Body of pancreas (tissue), 4 donors: ENCODE measurements around the gene MAML3. TPM values are rescaled to one million over a fixed set of nuclear protein-coding genes. Genes with fewer than 3 reads are reported as not detected.

Source experiments
- ATAC-seq: fragments of 150-250 bp; one replicate; pipeline ENCODE4 v1.9.1; 2016
- DNase-seq, 4 donors: peaks; one replicate each; pipeline ENCODE4 v3.0.0-alpha.2; 2019
- H3K27ac ChIP-seq, 4 donors: fragments of 200-600 bp; sonication (generic); 1 replicate in 3 of 4; 2 replicates in 1 of 4; pipeline versions ENCODE4 v1.5.1 to v1.6.1; 2016 to 2019; ENCODE audit warnings: mild to moderate bottlenecking in 1 of 4, mixed read lengths in 1 of 4, moderate library complexity in 1 of 4
- H3K27me3 ChIP-seq, 2 donors: fragments of 200-600 bp; sonication (generic); one replicate each; pipeline ENCODE4 v1.6.0; 2016; ENCODE audit warnings: mild to moderate bottlenecking in 1 of 2
- H3K36me3 ChIP-seq, 2 donors: fragments of 200-600 bp; sonication (generic); replicated peaks in 1 of 2; 2 replicates each; pipeline ENCODE4 v1.5.1; 2016; ENCODE audit warnings: low read depth in 2 of 2; ENCODE audit not compliant: insufficient read depth in 1 of 2
- H3K4me1 ChIP-seq: fragments of 200-600 bp; sonication (generic); one replicate; pipeline ENCODE4 v1.6.0; 2016
- H3K4me3 ChIP-seq, 2 donors: fragments of 200-600 bp; sonication (generic); 1 replicate in 1 of 2; 2 replicates in 1 of 2; pipeline ENCODE4 v1.5.1; 2016 to 2019
- H3K9me3 ChIP-seq, 3 donors: fragments of 200-600 bp; sonication (generic); 1 replicate in 2 of 3; 2 replicates in 1 of 3; pipeline ENCODE4 v1.5.1; 2016
- POLR2A ChIP-seq, 3 donors: fragments of 450-650 bp; IDR thresholded peaks; one replicate each; pipeline ENCODE4 v1.6.1; 2016; ENCODE audit warnings: antibody characterized with exemption in 3 of 3, mild to moderate bottlenecking in 2 of 3
- WGBS, 2 donors: methylation state at CpG; one replicate each; pipeline ENCODE4 v1.1.5; 2017; 5-methylcytosine and 5-hydroxymethylcytosine counted together
- intact Hi-C: fragments of 100-400 bp; cut with DNase I; formaldehyde crosslinking; loops from one replicate; pipeline ENCODE4 v1.15.1; 2023
- total RNA-seq, 2 donors: library from RNA; depleted of rRNA; stranded (reverse); fragments of >200 nt; gene quantifications; one replicate each; pipeline ENCODE4 v1.1.0, GENCODE V29; 2016
- TF ChIP-seq, protein P1 (sequence below), 7 experiments: fragments of 450-650 bp in 4 of 7; fragments of 200-600 bp in 3 of 7; sonication (generic) in 3 of 7; IDR thresholded peaks; one replicate each; pipeline ENCODE4 v1.5.1; 2016 to 2019; ENCODE audit warnings: antibody characterized with exemption in 7 of 7

MAML3 gene
- total RNA-seq, 2 donors from 2014 or later: 11.2 to 11.4 TPM

DNA sequence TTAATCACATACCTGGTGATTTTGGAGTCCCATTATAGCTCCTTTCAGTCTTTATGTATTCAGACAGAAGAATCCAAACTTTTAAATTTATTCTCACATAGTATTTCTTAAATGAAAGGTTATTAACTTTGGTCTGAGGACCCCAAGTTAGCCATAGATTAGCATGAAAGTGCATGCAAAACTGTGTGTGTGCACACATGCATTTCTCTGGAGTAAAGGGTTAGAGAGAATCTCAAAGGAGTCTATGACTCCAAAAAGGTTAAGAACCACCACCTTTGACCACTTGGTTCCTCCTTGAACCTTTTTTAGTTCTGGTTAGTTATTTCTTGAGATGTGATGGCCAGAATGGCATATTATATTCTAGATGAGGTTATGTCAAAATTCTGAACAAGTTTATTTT lies 386.4 kb downstream of the MAML3 start:
- no peaks in the 10 kb centered on the region for H3K4me1 ChIP-seq
- TF ChIP-seq POLR2A (IDR thresholded peaks at IDR 0.05): no peak
- TF ChIP-seq, protein P1, sequence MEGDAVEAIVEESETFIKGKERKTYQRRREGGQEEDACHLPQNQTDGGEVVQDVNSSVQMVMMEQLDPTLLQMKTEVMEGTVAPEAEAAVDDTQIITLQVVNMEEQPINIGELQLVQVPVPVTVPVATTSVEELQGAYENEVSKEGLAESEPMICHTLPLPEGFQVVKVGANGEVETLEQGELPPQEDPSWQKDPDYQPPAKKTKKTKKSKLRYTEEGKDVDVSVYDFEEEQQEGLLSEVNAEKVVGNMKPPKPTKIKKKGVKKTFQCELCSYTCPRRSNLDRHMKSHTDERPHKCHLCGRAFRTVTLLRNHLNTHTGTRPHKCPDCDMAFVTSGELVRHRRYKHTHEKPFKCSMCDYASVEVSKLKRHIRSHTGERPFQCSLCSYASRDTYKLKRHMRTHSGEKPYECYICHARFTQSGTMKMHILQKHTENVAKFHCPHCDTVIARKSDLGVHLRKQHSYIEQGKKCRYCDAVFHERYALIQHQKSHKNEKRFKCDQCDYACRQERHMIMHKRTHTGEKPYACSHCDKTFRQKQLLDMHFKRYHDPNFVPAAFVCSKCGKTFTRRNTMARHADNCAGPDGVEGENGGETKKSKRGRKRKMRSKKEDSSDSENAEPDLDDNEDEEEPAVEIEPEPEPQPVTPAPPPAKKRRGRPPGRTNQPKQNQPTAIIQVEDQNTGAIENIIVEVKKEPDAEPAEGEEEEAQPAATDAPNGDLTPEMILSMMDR (IDR thresholded peaks at IDR 0.05): no peak
- H3K27me3 ChIP-seq: no peaks in the 10 kb centered on the region
- H3K4me3 ChIP-seq: no peak overlapping the region
- intact Hi-C loops: no loop called here
- ATAC-seq: no peak
- no peaks in the 10 kb centered on the region for H3K36me3 ChIP-seq
- H3K9me3 ChIP-seq: no peaks in the 10 kb centered on the region
- H3K27ac ChIP-seq: no peak overlapping the region
- DNase-seq: no peak

DNA sequence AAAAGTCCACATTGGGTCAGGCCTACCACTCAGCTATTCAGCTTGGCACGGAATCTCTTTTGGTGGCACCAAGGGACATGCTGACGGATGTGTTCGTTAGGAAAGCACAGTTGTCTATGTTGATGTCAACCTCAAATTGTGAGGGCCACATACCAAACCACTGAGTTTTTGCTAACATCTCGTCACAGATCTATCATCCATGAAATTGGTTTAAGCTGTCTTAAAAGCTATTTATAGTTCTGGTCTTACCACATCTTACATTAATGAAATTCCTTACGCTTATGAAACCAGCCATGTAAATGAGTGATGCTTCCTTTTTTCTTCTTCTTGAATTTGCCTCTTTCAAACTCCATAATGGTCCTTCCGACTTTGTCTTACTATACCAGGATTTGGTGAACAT lies 386.8 kb downstream of the MAML3 start:
- Histone ChIP-seq H3K4me3 (no peak overlapping the region), H3K9me3 (no peaks in the 10 kb centered on the region), H3K4me1 (no peaks in the 10 kb centered on the region), H3K27me3 (no peaks in the 10 kb centered on the region), H3K27ac (no peak overlapping the region), H3K36me3 (no peaks in the 10 kb centered on the region)
- no peak for DNase-seq
- 85 to 96% methylated on average over 6 of the region's 6 CpGs for WGBS, 2 donors
- intact Hi-C loops: no loop called here
- ATAC-seq: no peak
- TF ChIP-seq POLR2A (IDR thresholded peaks at IDR 0.05): no peak
- TF ChIP-seq, protein P1 (IDR thresholded peaks at IDR 0.05): no peak

DNA sequence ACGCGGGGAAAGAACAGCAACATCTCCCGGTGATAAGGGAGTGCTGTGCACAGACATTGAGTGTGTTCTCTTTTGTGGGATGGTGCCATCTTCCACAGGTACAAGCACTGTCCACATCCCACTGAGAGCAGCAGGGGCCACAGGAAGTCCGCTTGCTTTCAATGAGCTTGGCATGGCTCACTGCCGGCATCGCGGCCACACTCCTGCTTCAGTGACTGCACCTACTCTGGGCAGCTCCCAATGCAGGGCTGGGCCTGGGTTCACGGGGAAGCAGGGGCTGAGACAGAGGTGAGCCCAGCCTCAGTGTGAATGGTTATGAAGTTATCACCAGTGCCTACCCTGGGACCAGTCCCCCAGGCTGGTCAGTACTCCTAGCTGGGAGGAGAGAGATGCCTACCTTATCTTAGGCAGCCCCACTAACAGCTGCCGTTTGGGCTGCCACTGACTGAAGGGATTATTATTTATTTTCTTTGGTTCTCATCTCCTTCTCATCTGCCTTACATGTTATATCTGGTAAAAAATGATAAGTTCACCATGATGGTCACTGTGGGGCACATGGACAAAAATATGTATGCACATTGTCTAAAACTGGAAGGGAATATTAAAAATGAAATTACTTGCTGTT lies 389.2 kb downstream of the MAML3 start:
- ATAC-seq (no peak), DNase-seq (no peak)
- no peaks in the 10 kb centered on the region for H3K4me1 ChIP-seq
- H3K27me3 ChIP-seq: no peaks in the 10 kb centered on the region
- peak overlapping the region in 1 of 4 donors; percentile 9 for H3K27ac ChIP-seq
- WGBS, 2 donors: 73 to 76% methylated on average over 9 of the region's 9 CpGs
- TF ChIP-seq POLR2A (IDR thresholded peaks at IDR 0.05): no peak
- TF ChIP-seq, protein P1 (IDR thresholded peaks at IDR 0.05): no peak
- no peak overlapping the region for H3K4me3 ChIP-seq
- H3K36me3 ChIP-seq: no peaks in the 10 kb centered on the region
- intact Hi-C loops: no loop called here
- H3K9me3 ChIP-seq: no peaks in the 10 kb centered on the region

DNA sequence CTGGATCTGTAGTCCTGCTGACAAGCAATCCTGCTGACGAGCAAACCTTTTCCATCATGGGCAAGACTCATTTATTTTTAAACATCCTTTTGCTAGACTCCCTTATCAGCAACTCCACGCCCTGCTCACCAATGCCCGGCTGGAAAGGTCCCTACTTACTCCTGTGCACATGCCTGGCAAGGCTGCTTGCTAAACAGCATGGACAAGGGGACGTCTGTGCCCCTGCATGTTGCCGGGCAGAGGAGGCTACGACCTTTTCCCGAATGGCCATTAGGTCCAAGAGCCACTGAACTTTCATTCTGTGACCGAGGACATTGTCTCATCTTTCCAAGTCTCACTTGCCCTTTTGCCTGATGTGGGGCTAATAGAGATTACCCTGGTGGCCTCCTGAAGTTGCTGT lies 389.8 kb downstream of the MAML3 start:
- no peak for ATAC-seq
- H3K27me3 ChIP-seq: no peaks in the 10 kb centered on the region
- no peak for TF ChIP-seq POLR2A (IDR thresholded peaks at IDR 0.05)
- TF ChIP-seq, protein P1 (IDR thresholded peaks at IDR 0.05): no peak
- intact Hi-C loops: no loop called here
- no peak overlapping the region for H3K4me3 ChIP-seq
- no peaks in the 10 kb centered on the region for H3K4me1 ChIP-seq
- H3K9me3 ChIP-seq: no peaks in the 10 kb centered on the region
- H3K36me3 ChIP-seq: no peaks in the 10 kb centered on the region
- H3K27ac ChIP-seq: no peak overlapping the region
- DNase-seq: no peak
- WGBS, 2 donors: 55 to 56% methylated on average over 8 of the region's 8 CpGs

DNA sequence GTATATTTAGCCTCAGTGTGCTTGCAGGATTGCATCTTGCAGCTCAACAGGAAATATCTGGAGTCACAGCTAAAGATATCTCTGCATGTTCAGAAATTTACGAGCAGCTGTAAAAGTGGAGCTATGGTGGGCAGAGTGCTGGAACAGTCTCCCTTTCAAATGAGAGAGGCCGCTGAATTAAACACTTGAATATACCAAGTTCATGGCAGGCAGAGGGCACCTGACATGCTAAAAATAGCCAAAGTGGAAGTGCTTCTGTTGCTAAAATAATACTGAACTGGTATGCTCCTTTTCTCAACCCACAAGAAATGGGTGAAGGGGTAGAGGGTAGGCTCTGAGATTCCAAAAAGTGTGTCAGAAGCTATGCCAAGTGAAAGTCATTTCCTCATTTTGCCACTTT lies 390.3 kb downstream of the MAML3 start:
- DNase-seq (no peak), ATAC-seq (no peak)
- WGBS, 2 donors: 43 to 82% methylated on average over 2 of the region's 2 CpGs
- no peak for TF ChIP-seq POLR2A (IDR thresholded peaks at IDR 0.05)
- TF ChIP-seq, protein P1 (IDR thresholded peaks at IDR 0.05): no peak
- Histone ChIP-seq H3K9me3 (no peaks in the 10 kb centered on the region), H3K4me1 (no peaks in the 10 kb centered on the region), H3K27ac (no peak overlapping the region), H3K36me3 (no peaks in the 10 kb centered on the region), H3K4me3 (no peak overlapping the region), H3K27me3 (no peaks in the 10 kb centered on the region)
- intact Hi-C loops: no loop called here
